IPS-15b (cell line): ENCODE results near the gene FSCN2.
A peak's percentile ranks its signal among the peaks of the same experiment; 100 is the strongest.

Experiments
- H3K27me3 ChIP-seq: one replicate; pipeline ENCODE4 v1.6.1; 2013; ENCODE audit warnings: low read length; ENCODE audit not compliant: control insufficient read depth, insufficient read depth
- H3K36me3 ChIP-seq: one replicate; pipeline ENCODE4 v1.6.1; 2013; ENCODE audit warnings: low read length; ENCODE audit not compliant: control insufficient read depth, insufficient read depth
- H3K4me1 ChIP-seq: one replicate; pipeline ENCODE4 v1.6.1; 2013; ENCODE audit warnings: mild to moderate bottlenecking, low read length; ENCODE audit not compliant: control insufficient read depth, insufficient read depth
- H3K4me3 ChIP-seq: one replicate; pipeline ENCODE4 v1.5.1; 2013; ENCODE audit warnings: low read depth, low read length
- H3K9ac ChIP-seq: one replicate; pipeline ENCODE4 v1.6.1; 2013; ENCODE audit warnings: low read depth, mild to moderate bottlenecking, low read length
- H3K9me3 ChIP-seq: one replicate; pipeline ENCODE4 v1.6.1; 2013; ENCODE audit warnings: mild to moderate bottlenecking, low read length; ENCODE audit not compliant: control insufficient read depth, insufficient read depth

FSCN2 gene

DNA sequence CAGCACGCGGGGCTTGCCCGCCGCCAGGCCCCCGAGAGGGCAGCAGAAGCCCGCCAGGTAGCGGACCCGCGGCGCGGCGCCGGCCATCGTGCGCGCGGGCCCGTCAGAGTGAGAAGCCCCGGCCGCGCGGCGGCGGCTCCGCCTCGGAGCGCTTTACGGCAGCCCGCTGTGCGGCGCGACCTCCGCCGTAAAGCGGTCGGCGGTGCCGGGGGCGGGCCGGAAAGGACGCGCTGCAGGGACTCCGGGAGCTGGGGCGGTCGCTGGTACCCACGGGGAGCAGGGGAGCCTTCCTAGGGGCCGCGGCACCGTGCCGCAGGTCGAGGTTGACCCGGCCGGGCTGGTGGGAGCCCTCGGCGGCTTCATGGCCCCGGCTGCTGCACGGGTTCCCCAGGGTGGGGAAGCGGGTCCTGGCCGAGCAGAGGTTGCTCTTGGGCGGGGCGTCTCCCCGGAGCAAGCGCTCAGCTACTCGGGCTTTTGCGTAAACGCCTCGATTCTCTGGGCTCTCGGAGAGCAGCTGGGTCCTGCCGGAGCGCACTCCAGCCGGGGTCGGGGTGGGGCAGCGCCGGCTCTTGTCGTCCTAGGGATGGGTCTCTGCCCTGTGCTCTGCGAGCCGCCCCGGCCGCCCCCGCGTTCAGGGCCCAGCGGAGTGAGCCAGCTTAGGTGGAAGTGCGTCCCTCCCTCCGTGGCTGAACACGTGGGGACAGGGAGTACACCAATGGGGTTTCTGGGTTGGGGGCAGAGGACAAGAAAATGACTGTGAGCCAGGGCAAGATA, 24.3 kb downstream of the FSCN2 start, which contains the start of gene FAAP100:
Gene FAAP100, minus strand, starts transcription at position 110 of the 774 bp plus-strand sequence. Its CDS starts 23 bp downstream, at position 87.
- Histone ChIP-seq H3K4me3 (peak within 1 kb of the TSS; percentile 90), H3K36me3 (peaks cover 23% of the 10 kb centered on the region), H3K9me3 (no peaks in the 10 kb centered on the region), H3K9ac (peak within 1 kb of the TSS; percentile 79), H3K27me3 (no peaks in the 10 kb centered on the region), H3K4me1 (peaks cover 4% of the 10 kb centered on the region)

DNA sequence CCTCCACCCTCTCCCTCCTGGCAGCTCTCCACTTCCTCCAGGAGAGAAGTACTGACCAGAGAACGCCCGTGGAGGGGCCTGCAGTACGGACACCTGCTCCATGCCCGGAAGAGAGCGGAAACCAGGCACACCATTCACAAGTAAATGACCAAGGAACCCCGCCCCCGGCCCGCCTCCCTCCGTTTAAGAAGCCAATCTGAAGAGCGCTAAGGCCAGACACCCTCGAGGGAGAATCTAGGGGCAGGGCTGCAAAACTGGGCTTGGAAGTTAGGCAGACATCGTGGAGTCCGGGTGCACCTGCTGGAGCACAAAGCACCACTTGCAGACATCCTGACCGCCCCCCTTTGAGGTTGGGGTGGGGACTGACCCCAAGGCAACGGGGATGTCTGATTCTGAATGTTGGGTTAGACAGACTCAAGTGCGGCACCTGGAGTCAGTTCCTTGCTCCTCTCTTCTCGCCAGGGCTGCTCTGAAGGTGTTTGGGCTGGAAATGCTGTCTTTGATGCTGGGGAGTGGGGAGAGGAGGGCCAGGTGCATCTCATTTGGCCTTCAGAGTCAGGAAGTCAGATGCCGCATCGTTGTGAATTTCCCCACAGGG, 24.9 kb downstream of the FSCN2 start:
- H3K4me3 ChIP-seq = peak overlapping the region; percentile 90
- H3K27me3 ChIP-seq = no peaks in the 10 kb centered on the region
- H3K36me3 ChIP-seq = peaks cover 23% of the 10 kb centered on the region
- peak overlapping the region; percentile 76 for H3K9ac ChIP-seq
- no peaks in the 10 kb centered on the region for H3K9me3 ChIP-seq
- peaks cover 4% of the 10 kb centered on the region for H3K4me1 ChIP-seq

DNA sequence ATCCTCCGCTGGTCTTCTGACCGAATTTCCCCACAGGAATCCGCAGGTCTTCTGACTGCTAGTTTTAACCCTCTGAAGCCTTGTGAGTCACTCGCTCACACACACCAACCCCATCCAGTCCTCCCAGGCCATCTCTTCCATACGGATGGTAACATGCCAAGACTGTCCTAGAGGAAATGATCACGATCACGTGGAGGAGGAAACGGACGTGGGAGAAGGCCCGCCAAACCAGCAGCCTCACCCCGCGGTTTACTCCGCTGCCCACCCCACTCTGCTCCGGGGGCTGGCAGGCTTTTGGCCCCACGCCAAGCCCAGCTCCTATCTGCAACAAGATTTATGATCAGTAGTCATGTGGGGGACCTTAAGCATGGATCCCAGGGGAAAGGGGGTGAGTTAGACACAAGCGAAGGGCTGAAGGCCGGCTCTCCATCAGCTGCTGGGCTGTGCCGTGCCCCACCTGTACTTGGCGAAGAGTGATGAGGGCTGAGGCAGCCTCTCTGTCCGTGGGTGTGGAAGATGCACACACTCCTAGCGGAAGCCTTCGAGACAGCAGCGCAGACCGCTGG, 25.5 kb downstream of the FSCN2 start:
- Histone ChIP-seq H3K36me3 (peaks cover 28% of the 10 kb centered on the region), H3K9ac (peak overlapping the region; percentile 41), H3K27me3 (no peaks in the 10 kb centered on the region), H3K4me1 (peaks cover 4% of the 10 kb centered on the region), H3K9me3 (no peaks in the 10 kb centered on the region), H3K4me3 (peak overlapping the region; percentile 90)

DNA sequence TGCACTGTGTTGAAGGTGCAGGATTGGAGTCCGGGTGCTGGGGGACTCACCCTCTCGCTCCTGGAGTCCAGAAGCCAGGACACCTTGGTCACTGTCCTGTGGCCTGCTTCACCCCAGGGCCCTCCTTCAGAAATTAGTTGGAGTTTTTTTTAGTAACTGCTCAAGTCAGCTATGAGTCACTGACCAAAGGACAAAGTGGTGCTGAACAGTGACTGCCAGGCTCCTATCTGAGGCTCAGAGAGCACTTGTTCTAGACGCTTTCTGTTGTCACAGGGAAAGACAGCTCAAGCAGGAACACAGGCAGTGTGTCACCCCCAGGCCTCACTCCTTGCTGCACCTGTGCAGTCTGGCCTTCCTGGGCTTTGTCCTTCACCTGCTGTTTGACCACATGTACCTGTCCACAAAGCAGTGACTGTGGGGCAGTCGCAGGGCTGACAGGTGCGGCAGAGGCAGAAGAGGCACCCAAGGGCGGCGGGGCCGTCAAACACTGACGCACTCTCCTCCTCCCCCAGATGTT, 28.1 kb downstream of the FSCN2 start:
- Histone ChIP-seq H3K9ac (no peak overlapping the region), H3K27me3 (no peaks in the 10 kb centered on the region), H3K36me3 (peaks cover 24% of the 10 kb centered on the region), H3K4me3 (no peak overlapping the region), H3K4me1 (peaks cover 4% of the 10 kb centered on the region), H3K9me3 (no peaks in the 10 kb centered on the region)

DNA sequence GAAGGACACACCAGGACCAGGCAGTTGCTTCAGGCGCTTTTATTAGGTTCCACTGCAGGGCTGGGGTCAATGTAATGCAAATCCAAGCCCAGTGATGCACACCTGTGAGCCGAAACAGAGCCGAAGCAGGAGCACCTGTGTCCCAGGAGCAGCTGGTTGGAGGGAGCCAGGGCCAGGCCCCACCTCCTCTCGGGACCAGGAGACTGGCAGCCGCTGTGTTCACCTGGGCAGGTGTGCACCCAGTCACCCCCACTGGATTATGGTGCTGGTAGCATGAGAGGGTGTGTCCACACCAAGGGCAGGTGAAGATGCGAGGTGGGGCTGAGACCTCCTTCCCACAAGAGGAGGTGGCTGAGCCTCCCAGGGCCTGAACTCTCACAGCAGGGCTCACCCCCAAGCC, 28.7 kb downstream of the FSCN2 start:
- no peaks in the 10 kb centered on the region for H3K9me3 ChIP-seq
- no peak overlapping the region for H3K4me3 ChIP-seq
- no peak overlapping the region for H3K9ac ChIP-seq
- H3K36me3 ChIP-seq = peaks cover 30% of the 10 kb centered on the region
- peaks cover 4% of the 10 kb centered on the region for H3K4me1 ChIP-seq
- H3K27me3 ChIP-seq = no peaks in the 10 kb centered on the region

DNA sequence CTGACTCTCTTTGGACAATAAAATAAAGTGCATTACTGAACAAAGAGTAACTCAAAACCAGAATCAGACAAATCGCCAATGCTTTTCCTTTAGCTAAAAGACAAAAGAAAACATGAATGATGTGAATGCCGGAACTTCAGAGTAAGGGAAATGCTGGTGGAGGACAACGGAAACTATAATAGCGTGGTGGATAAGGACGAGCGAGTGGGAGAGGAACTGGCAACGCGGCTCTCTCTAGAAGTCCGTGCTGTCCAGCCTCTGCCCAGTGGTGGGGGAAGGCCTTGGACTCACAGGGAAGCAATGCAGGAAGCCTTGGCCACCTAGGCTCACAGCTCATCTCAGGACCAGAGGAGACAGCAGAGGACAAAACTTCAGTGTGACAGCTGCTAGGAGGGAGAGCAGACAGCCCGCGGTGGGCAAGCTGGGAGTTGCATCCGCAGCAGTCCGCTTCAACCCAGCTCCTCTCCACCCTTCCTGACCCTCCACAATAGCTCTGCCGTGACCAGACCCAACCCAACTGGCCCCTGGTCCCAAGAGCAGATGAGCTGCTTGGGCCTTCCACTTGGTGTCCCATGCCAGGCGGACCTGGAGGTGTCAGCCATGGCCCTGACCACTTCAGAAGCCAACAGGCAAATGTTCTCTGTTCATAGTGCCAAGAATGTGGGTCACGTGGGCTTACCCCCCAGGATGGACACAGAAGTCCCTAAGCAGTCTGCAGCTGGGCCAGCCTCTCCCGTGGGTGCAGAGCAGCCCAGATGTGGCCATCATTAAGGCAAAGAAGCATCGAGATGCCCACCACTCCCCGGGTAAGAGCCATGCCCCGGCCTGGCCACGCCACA, 29.3 kb downstream of the FSCN2 start:
- Histone ChIP-seq H3K4me1 (peaks cover 4% of the 10 kb centered on the region), H3K9ac (no peak overlapping the region), H3K9me3 (no peaks in the 10 kb centered on the region), H3K4me3 (no peak overlapping the region), H3K27me3 (no peaks in the 10 kb centered on the region), H3K36me3 (peaks cover 30% of the 10 kb centered on the region)

DNA sequence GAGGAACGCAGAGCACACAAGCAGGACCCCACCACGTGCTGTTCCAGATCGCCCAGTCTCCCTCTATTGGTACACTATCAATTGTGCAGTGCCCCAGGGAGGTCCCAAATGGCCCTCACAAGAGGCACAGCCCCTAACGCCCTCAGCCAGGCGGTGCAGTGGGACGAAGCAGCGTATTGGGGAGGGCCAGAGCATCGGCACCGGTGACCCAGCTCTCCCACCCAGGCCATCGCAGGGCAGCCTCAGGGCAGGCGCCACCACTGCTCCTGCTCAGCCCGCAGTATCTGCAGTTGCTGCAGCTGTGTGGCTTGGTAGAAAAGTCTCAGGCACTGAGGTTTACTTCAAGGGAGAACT, 29.9 kb downstream of the FSCN2 start:
- Histone ChIP-seq H3K27me3 (no peaks in the 10 kb centered on the region), H3K4me1 (peaks cover 4% of the 10 kb centered on the region), H3K4me3 (no peak overlapping the region), H3K9me3 (no peaks in the 10 kb centered on the region), H3K9ac (no peak overlapping the region), H3K36me3 (peaks cover 30% of the 10 kb centered on the region)

DNA sequence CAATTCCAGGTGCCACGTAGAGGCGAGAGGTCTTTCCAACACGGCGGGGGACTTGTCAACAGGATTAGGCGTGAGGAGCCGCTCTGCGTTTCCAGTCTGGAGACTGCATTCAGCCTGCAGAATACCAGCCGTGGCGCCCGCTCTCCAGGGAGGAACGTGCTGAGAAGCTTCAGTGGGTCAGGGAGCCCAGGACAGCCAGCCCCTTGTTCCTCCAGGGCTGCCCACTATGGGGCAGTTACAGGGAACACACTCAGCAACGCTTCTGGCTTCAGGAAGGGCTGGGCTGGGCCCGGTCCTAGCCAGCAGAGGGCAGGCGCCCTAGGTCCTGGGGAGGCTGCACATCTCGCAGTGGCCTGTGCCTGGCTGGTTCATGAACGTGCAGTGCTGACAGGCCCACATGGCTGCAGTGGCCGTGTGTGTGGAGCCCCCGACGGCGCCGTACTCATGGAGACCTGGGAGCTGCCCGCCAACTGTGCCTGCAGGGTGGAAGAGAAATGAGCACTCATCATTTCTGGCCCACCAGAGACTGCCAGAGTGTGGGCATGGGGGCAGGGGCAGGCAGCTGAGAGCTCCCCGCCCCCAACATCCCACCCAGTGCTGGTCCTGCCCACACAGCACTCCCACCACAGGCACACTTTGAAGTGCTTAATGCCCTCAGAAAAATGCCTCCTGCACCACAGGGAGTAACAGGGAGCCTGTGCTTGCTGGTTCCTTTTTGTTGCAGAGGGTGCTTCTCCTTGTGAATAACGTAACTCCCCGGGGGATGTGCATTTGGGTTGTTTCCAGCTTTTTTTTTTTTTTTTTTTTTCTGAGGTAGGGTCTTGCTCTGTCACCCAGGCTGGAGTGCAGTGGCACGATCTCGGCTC, 31.0 kb downstream of the FSCN2 start:
- H3K4me3 ChIP-seq = no peak overlapping the region
- H3K9me3 ChIP-seq = no peaks in the 10 kb centered on the region
- no peaks in the 10 kb centered on the region for H3K27me3 ChIP-seq
- H3K9ac ChIP-seq = no peak overlapping the region
- H3K4me1 ChIP-seq = no peaks in the 10 kb centered on the region
- peaks cover 37% of the 10 kb centered on the region for H3K36me3 ChIP-seq

DNA sequence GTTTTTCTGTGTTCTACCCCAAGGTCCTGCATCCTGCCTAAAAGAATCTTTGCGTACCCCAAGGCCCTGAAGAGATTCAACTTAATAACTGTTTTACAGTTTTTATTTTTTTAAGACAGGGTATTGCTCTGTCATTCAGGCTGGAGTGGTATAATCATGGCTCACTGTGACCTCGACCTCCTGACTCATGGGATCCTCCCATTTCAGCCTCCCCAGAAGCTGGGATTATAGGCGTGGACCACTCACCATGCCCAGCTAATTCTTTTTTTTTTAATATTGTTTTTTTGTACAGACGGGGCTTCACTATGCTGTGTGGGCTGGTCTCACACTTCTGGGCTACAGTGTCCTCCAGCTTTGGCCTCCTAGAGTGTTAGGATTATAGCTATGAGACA, 33.3 kb downstream of the FSCN2 start:
- Histone ChIP-seq H3K4me1 (no peaks in the 10 kb centered on the region), H3K36me3 (peaks cover 59% of the 10 kb centered on the region), H3K9me3 (no peaks in the 10 kb centered on the region), H3K27me3 (no peaks in the 10 kb centered on the region), H3K4me3 (no peak overlapping the region), H3K9ac (no peak overlapping the region)

DNA sequence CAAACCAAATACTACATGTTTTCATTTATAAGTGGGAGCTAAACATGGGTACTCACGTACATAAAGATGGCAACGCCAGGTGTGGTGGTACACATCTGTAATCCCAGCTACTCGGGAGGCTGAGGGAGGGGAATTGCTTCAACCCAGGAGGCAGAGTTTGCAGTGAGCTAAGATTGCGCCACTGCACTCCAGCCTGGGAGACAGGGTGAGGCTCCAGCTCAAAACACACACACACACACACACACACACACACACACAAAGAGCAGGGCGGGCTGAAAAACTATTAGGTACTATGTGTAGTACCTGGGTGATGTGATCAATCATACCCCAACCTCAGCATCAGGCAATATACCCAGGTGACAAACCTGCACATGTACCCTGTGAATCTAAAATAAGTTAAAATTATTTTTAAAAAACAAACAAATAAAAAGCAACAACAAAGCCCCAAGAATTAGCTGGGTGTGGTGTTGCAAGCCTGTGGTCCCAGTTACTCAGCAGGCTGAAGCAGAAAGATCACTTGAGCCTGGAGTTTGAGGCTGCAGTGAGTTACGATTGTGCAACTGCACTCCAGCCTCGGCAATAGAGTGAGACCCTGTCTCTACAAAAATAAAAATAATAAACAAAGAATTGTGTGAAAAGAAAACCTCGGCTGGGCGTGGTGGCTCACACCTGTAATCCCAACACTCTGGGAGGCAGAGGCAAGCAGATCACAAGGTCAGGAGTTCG, 35.8 kb downstream of the FSCN2 start:
- no peaks in the 10 kb centered on the region for H3K27me3 ChIP-seq
- peaks cover 63% of the 10 kb centered on the region for H3K36me3 ChIP-seq
- no peaks in the 10 kb centered on the region for H3K4me1 ChIP-seq
- H3K9me3 ChIP-seq = no peaks in the 10 kb centered on the region
- no peak overlapping the region for H3K4me3 ChIP-seq
- H3K9ac ChIP-seq = no peak overlapping the region
